ENCODE data around the gene DGCR2. TPM values are rescaled to one million over a fixed set of nuclear protein-coding genes. Genes with fewer than 3 reads are reported as not detected.
"Not testable (repeated sequence)": the region's sequence is repeated elsewhere in the genome, so short reads cannot be mapped to it uniquely, and the experiment has no call there.

The DGCR2 gene
- total and polyA plus RNA-seq, 11 donors = 26.0 to 53.3 (median 41.2) TPM

- H3K27ac ChIP-seq; H3K36me3 ChIP-seq; DNase-seq; H3K9me3 ChIP-seq; H3K4me1 ChIP-seq; intact Hi-C loops (cut with DNase I); H3K4me3 ChIP-seq; ATAC-seq: not testable (repeated sequence)
- WGBS, 4 donors = 87 to 91% (median 88%) methylated on average over 8 to 9 of the region's 10 CpGs
- peaks cover 0 to 40% (median 12%) of the 10 kb centered on the region in 9 donors for H3K27me3 ChIP-seq
Observed at GRCh38 chr22:19023931-19024330, 98.3 kb downstream of the DGCR2 start.

GRCh38 chr22:19022755-19023154, 99.5 kb downstream of the DGCR2 start:
- Histone ChIP-seq H3K9me3 (no peaks in the 10 kb centered on the region), H3K36me3 (no peaks in the 10 kb centered on the region), H3K27ac (no peak overlapping the region), H3K27me3 (peaks cover 0 to 35% (median 13%) of the 10 kb centered on the region in 9 donors), H3K4me1 (no peaks in the 10 kb centered on the region), H3K4me3 (no peak overlapping the region)
- 60 to 73% (median 69%) methylated on average over 8 of the region's 8 CpGs for WGBS, 4 donors
- intact Hi-C loops (cut with DNase I) = no loop called here
- TF ChIP-seq POLR2A (IDR thresholded peaks at IDR 0.05) (no peak), CTCF (IDR thresholded peaks at IDR 0.05) (no peak)
- ATAC-seq (no peak), DNase-seq (no peak)

GRCh38 chr22:19019679-19020032, 102.6 kb downstream of the DGCR2 start:
- DNase-seq (no peak), ATAC-seq (no peak)
- TF ChIP-seq CTCF (IDR thresholded peaks at IDR 0.05) (no peak), POLR2A (IDR thresholded peaks at IDR 0.05) (no peak)
- intact Hi-C loops (cut with DNase I) = no loop called here
- Histone ChIP-seq H3K27ac (no peak overlapping the region), H3K9me3 (no peaks in the 10 kb centered on the region), H3K36me3 (no peaks in the 10 kb centered on the region), H3K27me3 (peaks cover 0 to 40% (median 8%) of the 10 kb centered on the region in 9 donors), H3K4me1 (no peaks in the 10 kb centered on the region), H3K4me3 (no peak overlapping the region)
- 50 to 59% (median 52%) methylated on average over 4 to 7 of the region's 7 CpGs for WGBS, 4 donors

GRCh38 chr22:19019029-19019678, 103.1 kb downstream of the DGCR2 start:
- H3K27ac ChIP-seq = no peak overlapping the region
- intact Hi-C loops (cut with DNase I) = no loop called here
- H3K27me3 ChIP-seq = peaks cover 0 to 40% (median 8%) of the 10 kb centered on the region in 9 donors
- no peaks in the 10 kb centered on the region for H3K4me1 ChIP-seq
- no peaks in the 10 kb centered on the region for H3K9me3 ChIP-seq
- 88 to 92% (median 90%) methylated on average over 17 to 19 of the region's 19 CpGs for WGBS, 4 donors
- no peak overlapping the region for H3K4me3 ChIP-seq
- ATAC-seq (no peak), DNase-seq (no peak)
- no peaks in the 10 kb centered on the region for H3K36me3 ChIP-seq
- no peak for TF ChIP-seq POLR2A (IDR thresholded peaks at IDR 0.05)
- TF ChIP-seq CTCF (IDR thresholded peaks at IDR 0.05) = no peak

GRCh38 chr22:19018256-19018655, 104.0 kb downstream of the DGCR2 start:
- no peak for DNase-seq
- H3K9me3 ChIP-seq = no peaks in the 10 kb centered on the region
- intact Hi-C loops (cut with DNase I) = no loop called here
- no peaks in the 10 kb centered on the region for H3K4me1 ChIP-seq
- H3K27me3 ChIP-seq = peaks cover 0 to 39% (median 8%) of the 10 kb centered on the region in 9 donors
- H3K27ac ChIP-seq = no peak overlapping the region
- H3K36me3 ChIP-seq = no peaks in the 10 kb centered on the region
- H3K4me3 ChIP-seq = no peak overlapping the region
- no peak for ATAC-seq
- WGBS, 4 donors = 71 to 100% (median 83%) methylated on average over 1 to 4 of the region's 4 CpGs
- no peak for TF ChIP-seq POLR2A (IDR thresholded peaks at IDR 0.05)
- no peak for TF ChIP-seq CTCF (IDR thresholded peaks at IDR 0.05)

Data from heart left ventricle (tissue), 16 donors.